Peyer's patch (tissue), 4 donors: ENCODE results near the gene LRBA.

ENCODE experiments used
- CTCF ChIP-seq, 6 experiments: fragments of 450-650 bp in 4 of 6; fragments of 200-600 bp in 2 of 6; sonication (generic) in 1 of 6; IDR thresholded peaks; one replicate each; pipeline ENCODE4 v1.5.1; 2017 to 2019; ENCODE audit warnings: antibody characterized with exemption in 6 of 6, mild to moderate bottlenecking in 3 of 6, moderate library complexity in 1 of 6
- POLR2A ChIP-seq, 2 donors: fragments of 450-650 bp; IDR thresholded peaks; one replicate each; pipeline ENCODE4 v1.5.1; 2017; ENCODE audit warnings: antibody characterized with exemption in 2 of 2, mild to moderate bottlenecking in 2 of 2, moderate library complexity in 2 of 2

GRCh38 chr4:150585611-150586010 is 429.5 kb downstream of the LRBA start:
- TF ChIP-seq CTCF (IDR thresholded peaks at IDR 0.05), result no peak
- no peak for TF ChIP-seq POLR2A (IDR thresholded peaks at IDR 0.05)
